GM19193 (cell line): Measurements from ENCODE around the gene UTP18.

ENCODE experiments used
- POLR2A ChIP-seq: IDR thresholded peaks from 4 replicates; pipeline ENCODE4 v1.6.1; 2011; ENCODE audit not compliant: insufficient read depth, insufficient read length; ENCODE audit errors: extremely low read depth

UTP18 gene

GRCh38 chr17:51256101-51256500, 4.2 kb upstream of the UTP18 start:
- TF ChIP-seq POLR2A, result no peak

- TF ChIP-seq POLR2A, result no peak
These were observed 2.9 kb upstream of the UTP18 start for GRCh38 chr17:51257150-51258081.

GRCh38 chr17:51258756-51259563, 1.4 kb upstream of the UTP18 start:
- TF ChIP-seq POLR2A, result no peak

GRCh38 chr17:51259564-51260236, 646 bp upstream of the UTP18 start, which contains the start of gene MBTD1:
Gene MBTD1 (minus strand): TSS chr17:51260049. CDS start chr17:51225161, 34,888 bp downstream.
- TF ChIP-seq POLR2A, result peak; percentile 25

- TF ChIP-seq POLR2A, result no peak
These were observed 948 bp downstream of the UTP18 start for GRCh38 chr17:51261024-51261963.

GRCh38 chr17:51263006-51263405, 2.7 kb downstream of the UTP18 start:
- TF ChIP-seq POLR2A, result no peak

GRCh38 chr17:51269991-51270390, 9.6 kb downstream of the UTP18 start:
- TF ChIP-seq POLR2A, result no peak

GRCh38 chr17:51270636-51271035, 10.3 kb downstream of the UTP18 start:
- no peak for TF ChIP-seq POLR2A

GRCh38 chr17:51272812-51273211, 12.5 kb downstream of the UTP18 start:
- TF ChIP-seq POLR2A, result no peak

GRCh38 chr17:51275381-51275780, 15.0 kb downstream of the UTP18 start:
- TF ChIP-seq POLR2A, result no peak

GRCh38 chr17:51279183-51279582, 18.8 kb downstream of the UTP18 start:
- no peak for TF ChIP-seq POLR2A

GRCh38 chr17:51287412-51287811, 27.1 kb downstream of the UTP18 start:
- no peak for TF ChIP-seq POLR2A

- TF ChIP-seq POLR2A, result no peak
These were observed 29.4 kb downstream of the UTP18 start for GRCh38 chr17:51289696-51290111.
